ENCODE data around the gene KLHDC8A. TPM values are rescaled to one million over a fixed set of nuclear protein-coding genes. Genes with fewer than 3 reads are reported as not detected.

KLHDC8A gene
- total RNA-seq, 1 donor from 2014 or later = 0.12 TPM

Other genes with a start within 250 kb of the KLHDC8A start
- 12.4 to 14.4 TPM (median 13.6 TPM) in 3 replicates for gene RBBP5, start 234.9 kb downstream of the KLHDC8A start, total RNA-seq
- 12.5 to 12.7 TPM (median 12.6 TPM) in 3 replicates for gene DSTYK, start 145.2 kb downstream of the KLHDC8A start, total RNA-seq
- 4.8 to 5.7 TPM (median 5.5 TPM) in 3 replicates for gene TMCC2, start 129.0 kb downstream of the KLHDC8A start, total RNA-seq
- 1.7 to 3.3 TPM (median 3.3 TPM) in 3 replicates for gene NUAK2, start 35.2 kb downstream of the KLHDC8A start, total RNA-seq
- gene LEMD1, start 65.1 kb upstream of the KLHDC8A start, total RNA-seq = not detected in 3 replicates
- gene BLACAT1, start 99.1 kb upstream of the KLHDC8A start, total RNA-seq = not detected in 3 replicates
- 10.2 to 18.4 TPM (median 17.3 TPM) in 3 replicates for gene CDK18, start 147.7 kb upstream of the KLHDC8A start, total RNA-seq

Data from chondrocyte (in vitro differentiated cells).